NCI-H2196 treated with DMSO at 0.1 percent for 48 hours (cell line): ENCODE results near the gene MLXIP.
"Not testable (repeated sequence)": the region's sequence is repeated elsewhere in the genome, so short reads cannot be mapped to it uniquely, and the experiment has no call there.

Source experiments
- DNase-seq: peaks from one replicate; lab custom pipeline; 2025; ENCODE audit not compliant: unreplicated experiment; lab: John Stamatoyannopoulos, UW

The MLXIP gene

GRCh38 chr12:122094735-122095631 is 16.4 kb downstream of the MLXIP start:
- no peak for DNase-seq

GRCh38 chr12:122096014-122096413 is 17.5 kb downstream of the MLXIP start:
- no peak for DNase-seq

DNA sequence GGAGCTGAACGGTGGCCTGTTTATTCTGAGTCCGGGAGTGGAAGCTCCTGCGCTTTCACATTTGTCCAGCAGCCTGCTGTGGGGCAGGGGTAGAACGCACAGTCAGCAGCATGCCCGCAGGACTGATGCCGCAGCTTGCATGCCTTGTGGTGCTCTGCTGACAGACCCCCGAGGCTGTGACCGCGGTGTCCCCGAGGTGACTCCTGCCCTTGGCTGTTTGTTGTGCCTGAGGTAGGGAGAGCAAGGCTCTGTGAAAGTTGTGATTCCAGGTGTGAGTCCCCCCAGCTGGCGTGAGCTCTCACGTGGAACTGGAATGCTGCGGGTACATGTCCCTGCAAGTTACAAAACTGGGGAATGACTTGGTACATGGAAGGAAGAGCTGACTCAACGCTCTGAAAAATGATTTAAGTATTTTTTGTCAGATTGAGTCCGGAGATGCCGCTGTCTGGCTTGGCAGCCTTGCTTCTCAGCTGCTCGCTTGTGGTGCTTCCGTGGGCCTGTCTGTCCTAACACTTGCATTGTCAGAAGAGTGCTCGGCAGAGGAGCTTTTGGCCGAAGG is 18.1 kb downstream of the MLXIP start:
- DNase-seq: no peak

DNA sequence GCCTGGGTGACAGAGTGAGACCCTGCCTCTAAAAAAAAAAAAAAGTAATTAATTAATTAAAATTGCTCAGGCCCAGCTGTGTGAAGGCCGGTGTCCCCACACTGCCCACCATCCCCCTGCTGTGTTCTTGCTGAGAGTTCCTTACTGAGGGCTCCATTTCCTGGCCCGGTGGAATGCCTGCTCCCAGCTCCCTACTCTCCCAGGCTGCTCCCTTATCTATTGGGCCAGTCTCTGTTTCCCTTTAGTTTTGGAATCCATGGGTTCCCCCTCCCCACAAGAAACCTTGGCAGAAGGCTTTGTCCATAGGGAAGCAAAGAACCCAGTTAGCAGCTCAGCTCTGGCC is 19.0 kb downstream of the MLXIP start:
- DNase-seq: no peak

- DNase-seq: peak; percentile 90
These were observed 19.6 kb downstream of the MLXIP start for GRCh38 chr12:122097927-122098756.

- no peak for DNase-seq
These were observed 20.8 kb downstream of the MLXIP start for GRCh38 chr12:122099280-122099749.

- no peak for DNase-seq
These were observed 21.3 kb downstream of the MLXIP start for GRCh38 chr12:122099856-122100255.

GRCh38 chr12:122100568-122100967 is 22.0 kb downstream of the MLXIP start:
- DNase-seq: no peak

DNA sequence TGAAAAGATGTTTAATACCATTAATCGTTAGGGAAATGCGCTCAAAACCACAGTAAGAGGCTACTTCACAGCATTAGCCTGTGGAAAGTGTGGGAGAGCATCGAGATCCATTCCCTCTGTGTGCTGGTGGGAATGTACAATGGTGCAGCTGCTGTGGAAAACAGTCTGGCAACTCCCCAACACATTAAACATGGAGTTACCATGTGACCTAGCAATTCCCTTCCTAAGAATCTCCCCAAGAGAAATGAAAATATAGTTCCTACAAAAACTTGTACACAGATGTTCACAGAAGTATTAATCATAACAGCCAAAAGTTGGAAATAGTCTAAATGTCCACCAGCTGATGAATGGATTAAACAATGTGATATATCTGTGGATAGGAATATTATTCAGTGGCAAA is 23.8 kb downstream of the MLXIP start:
- DNase-seq: no peak

- DNase-seq: no peak
These were observed 26.3 kb downstream of the MLXIP start for GRCh38 chr12:122104844-122105243.

DNA sequence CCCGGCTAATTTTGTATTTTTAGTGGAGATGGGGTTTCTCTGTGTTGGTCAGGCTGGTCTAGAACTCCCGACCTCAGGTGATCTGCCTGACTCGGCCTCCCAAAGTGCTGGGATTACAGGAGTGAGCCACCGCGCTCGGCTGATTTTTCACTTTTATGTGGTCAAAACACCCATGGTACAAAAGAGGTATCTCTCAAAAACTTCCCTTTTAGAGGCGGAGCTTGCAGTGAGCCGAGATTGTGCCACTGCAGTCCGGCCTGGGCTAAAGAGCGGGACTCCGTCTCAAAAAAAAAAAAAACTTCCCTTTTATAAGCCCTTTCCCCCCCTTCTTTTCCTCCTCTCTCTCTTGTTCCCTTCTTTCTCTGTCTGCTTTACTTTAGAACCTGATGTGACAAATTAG is 26.9 kb downstream of the MLXIP start:
- DNase-seq: not testable (repeated sequence)

- peak; percentile 86 for DNase-seq
These were observed 28.3 kb downstream of the MLXIP start for GRCh38 chr12:122106843-122107242.

DNA sequence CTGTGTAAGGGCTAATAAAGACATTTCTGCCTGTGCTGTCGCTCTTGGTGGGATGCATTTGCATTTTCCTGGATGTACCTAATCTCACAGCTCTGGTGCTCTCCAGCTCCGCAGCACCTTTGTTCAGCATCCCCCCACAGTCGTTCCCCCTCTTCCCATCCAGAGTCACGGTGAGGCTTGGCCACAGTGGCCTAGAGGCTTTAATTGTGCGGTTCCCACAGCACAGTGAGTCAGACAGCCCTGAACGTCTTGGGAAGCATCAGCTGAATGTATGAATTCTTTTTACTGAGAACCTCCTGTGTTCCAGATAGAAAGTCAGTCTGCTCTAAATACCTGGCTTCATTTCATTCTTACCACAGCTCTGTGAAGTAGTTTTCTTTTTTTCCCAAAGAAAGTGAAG is 28.7 kb downstream of the MLXIP start:
- DNase-seq: no peak

DNA sequence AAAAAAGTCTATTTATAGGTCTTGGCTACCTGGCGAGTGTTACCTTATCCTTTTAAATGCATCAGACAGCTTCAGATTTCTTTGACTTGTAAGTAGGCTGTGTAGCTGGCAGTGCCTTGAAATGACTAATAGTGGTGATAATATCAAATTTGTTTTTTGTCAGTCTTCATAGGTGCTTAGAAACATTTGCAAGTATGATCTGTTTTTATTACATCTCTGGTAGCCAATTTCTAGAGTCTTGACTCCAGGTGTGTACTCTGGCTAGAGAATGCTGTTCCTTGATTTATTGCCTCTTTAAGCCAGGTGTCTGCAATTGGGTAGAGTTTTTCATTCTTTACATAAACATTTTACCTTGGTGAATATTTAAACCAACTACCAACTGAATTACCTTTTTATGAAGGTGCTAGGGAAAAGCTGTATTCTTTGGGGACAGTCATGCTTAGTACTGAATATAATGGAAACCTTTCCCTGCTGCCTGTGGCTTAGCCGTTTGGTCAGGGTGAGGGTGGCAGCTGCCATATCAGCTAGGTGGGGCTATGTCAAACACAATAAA is 32.6 kb downstream of the MLXIP start:
- peak; percentile 84 for DNase-seq

DNA sequence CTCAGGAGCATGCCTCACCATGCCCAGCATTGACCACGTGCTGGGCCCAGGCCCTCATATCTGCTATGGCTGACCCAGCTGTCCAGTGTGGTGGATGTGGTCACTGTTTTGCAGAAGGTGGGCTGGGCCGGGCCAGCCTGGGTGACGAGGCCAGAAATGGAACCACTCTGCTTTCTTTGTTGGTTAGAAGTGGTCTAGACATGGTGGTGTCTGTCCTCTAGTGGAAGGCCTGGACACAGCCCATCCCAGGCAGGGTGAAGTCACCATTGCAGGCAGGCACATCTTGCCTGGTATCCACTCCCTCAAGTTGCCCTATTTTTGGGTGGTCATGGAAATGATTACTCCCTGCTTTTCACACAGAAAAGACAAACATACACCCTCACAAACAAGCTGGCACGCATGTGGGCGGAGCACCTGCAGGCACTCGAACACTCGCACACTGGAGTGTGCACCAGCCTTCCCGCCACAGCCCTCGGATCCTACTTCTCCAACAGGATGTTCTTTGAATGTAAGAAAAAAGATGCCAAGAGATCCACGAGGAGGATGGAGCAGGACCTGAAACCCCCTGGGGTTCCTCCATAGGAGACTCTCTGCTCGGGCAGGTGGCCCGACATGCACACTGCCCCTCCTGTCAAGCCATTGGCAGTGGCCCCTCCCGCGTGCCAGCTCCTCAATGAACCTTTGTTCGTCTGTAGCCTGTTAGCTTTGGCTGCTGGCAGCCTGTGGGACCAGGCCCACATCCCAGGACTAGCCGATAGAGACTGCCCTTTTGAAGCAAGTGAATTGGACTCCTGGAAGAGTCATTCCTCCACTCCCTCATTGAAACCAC is 38.4 kb downstream of the MLXIP start:
- peak; percentile 84 for DNase-seq

GRCh38 chr12:122117979-122118378 is 39.4 kb downstream of the MLXIP start:
- no peak for DNase-seq

GRCh38 chr12:122121341-122121740 is 42.8 kb downstream of the MLXIP start:
- not testable (repeated sequence) for DNase-seq

- no peak for DNase-seq
These were observed 43.2 kb downstream of the MLXIP start for GRCh38 chr12:122121745-122122144.

DNA sequence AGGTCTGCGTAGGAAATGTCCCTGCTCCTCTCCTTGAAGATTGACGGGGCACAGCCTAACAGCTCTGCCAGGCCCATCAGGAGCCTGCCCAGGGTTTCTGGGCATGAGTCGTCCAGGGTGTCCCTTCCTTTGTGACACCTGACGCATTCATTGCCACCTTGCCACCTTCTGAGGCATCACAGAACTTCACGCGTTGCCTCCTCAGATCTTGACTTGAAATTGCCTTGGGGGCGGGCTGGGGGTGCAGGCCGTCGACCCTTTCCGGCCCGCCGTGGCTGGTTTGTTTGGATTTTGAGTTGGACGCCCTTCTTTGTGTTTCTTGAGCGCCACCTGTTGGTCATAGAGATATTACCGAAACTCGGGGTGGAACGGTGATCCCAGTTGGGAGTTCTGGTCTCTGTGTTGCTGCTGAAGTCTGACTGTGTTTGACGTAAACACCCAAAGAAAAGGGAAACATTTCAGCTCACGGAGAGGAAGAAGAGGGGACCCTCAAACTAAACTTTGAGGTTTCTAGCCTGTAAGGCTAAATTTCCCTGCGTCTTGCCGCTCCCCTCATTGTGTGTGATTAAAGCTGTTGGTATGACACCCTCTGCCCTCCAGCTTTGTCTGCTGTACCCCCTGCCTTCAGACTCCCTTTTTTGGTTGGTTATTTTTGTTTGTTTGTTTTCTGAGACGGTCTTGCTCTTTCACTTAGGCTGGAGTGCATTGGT is 44.6 kb downstream of the MLXIP start:
- peak; percentile 39 for DNase-seq

DNA sequence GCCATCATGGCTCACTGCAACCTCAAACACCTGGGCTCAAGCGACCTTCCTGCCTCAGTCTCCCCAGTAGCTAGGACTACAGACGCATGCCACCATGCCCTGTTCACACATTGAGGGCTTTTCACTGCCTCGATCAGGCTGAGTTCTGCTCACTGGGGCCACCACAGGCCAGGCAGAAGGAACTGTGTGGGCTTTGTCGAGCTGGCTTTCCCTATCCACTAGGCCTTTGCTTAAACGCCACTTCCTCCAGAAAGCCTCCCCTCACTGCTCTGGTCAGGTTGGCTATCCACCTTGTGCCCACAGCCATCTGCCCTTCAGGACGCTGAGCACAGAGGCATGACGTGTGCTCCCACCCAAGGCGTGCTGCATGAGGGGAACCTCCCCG is 45.2 kb downstream of the MLXIP start:
- DNase-seq: no peak
